ENCODE measurements around the gene CSPG5. TPM values are rescaled to one million over a fixed set of nuclear protein-coding genes. Genes with fewer than 3 reads are reported as not detected.
A peak's percentile ranks its signal among the peaks of the same experiment; 100 is the strongest.

The CSPG5 gene
- total and polyA plus RNA-seq, 4 donors, result 7.7 to 24.9 (median 10.8) TPM

GRCh38 chr3:47556351-47556750 is 22.3 kb downstream of the CSPG5 start:
- no peaks in the 10 kb centered on the region for H3K36me3 ChIP-seq (ENCODE audit: control insufficient read depth in 4 of 4, insufficient read depth in 4 of 4, low read length in 4 of 4)
- ATAC-seq (ENCODE audit: insufficient read depth, low FRiP score) (no peak), DNase-seq (no peak)
- H3K4me3 ChIP-seq, result no peak overlapping the region
- no peak for TF ChIP-seq CTCF (IDR thresholded peaks at IDR 0.05; ENCODE audit: control extremely low read depth, extremely low read depth)
- H3K4me1 ChIP-seq (ENCODE audit: control insufficient read depth in 5 of 5, insufficient read depth in 5 of 5, low read length in 5 of 5), result peaks cover 0 to 3% (median 0%) of the 10 kb centered on the region in 5 donors
- peaks cover 0 to 3% (median 0%) of the 10 kb centered on the region in 4 donors for H3K9me3 ChIP-seq (ENCODE audit: control insufficient read depth in 4 of 4, insufficient read depth in 3 of 4, low read length in 3 of 4)
- H3K9ac ChIP-seq (ENCODE audit: insufficient read depth in 1 of 2, low read length in 2 of 2), result no peak overlapping the region
- WGBS, 2 donors, result 95 to 98% methylated on average over 2 of the region's 2 CpGs
- H3K27me3 ChIP-seq (ENCODE audit: control insufficient read depth in 3 of 3, insufficient read depth in 3 of 3, low read length in 2 of 3), result no peaks in the 10 kb centered on the region
- H3K27ac ChIP-seq (ENCODE audit: low read depth in 1 of 2, low read length in 1 of 2), result no peak overlapping the region

GRCh38 chr3:47554335-47554734 is 24.3 kb downstream of the CSPG5 start:
- no peak overlapping the region for H3K9ac ChIP-seq (ENCODE audit: insufficient read depth in 1 of 2, low read length in 2 of 2)
- ATAC-seq (ENCODE audit: insufficient read depth, low FRiP score) (no peak), DNase-seq (no peak)
- peaks cover 0 to 3% (median 0%) of the 10 kb centered on the region in 5 donors for H3K4me1 ChIP-seq (ENCODE audit: control insufficient read depth in 5 of 5, insufficient read depth in 5 of 5, low read length in 5 of 5)
- peaks cover 0 to 3% (median 0%) of the 10 kb centered on the region in 4 donors for H3K9me3 ChIP-seq (ENCODE audit: control insufficient read depth in 4 of 4, insufficient read depth in 3 of 4, low read length in 3 of 4)
- H3K4me3 ChIP-seq, result no peak overlapping the region
- no peak for TF ChIP-seq CTCF (IDR thresholded peaks at IDR 0.05; ENCODE audit: control extremely low read depth, extremely low read depth)
- no peaks in the 10 kb centered on the region for H3K36me3 ChIP-seq (ENCODE audit: control insufficient read depth in 4 of 4, insufficient read depth in 4 of 4, low read length in 4 of 4)
- H3K27me3 ChIP-seq (ENCODE audit: control insufficient read depth in 3 of 3, insufficient read depth in 3 of 3, low read length in 2 of 3), result no peaks in the 10 kb centered on the region
- 82 to 88% methylated on average over 6 of the region's 6 CpGs for WGBS, 2 donors
- H3K27ac ChIP-seq (ENCODE audit: low read depth in 1 of 2, low read length in 1 of 2), result no peak overlapping the region

GRCh38 chr3:47553407-47553806 is 25.3 kb downstream of the CSPG5 start:
- Histone ChIP-seq H3K9me3 (ENCODE audit: control insufficient read depth in 4 of 4, insufficient read depth in 3 of 4, low read length in 3 of 4) (peaks cover 0 to 3% (median 0%) of the 10 kb centered on the region in 4 donors), H3K27me3 (ENCODE audit: control insufficient read depth in 3 of 3, insufficient read depth in 3 of 3, low read length in 2 of 3) (no peaks in the 10 kb centered on the region), H3K4me3 (no peak overlapping the region), H3K4me1 (ENCODE audit: control insufficient read depth in 5 of 5, insufficient read depth in 5 of 5, low read length in 5 of 5) (peaks cover 0 to 3% (median 0%) of the 10 kb centered on the region in 5 donors), H3K9ac (ENCODE audit: insufficient read depth in 1 of 2, low read length in 2 of 2) (no peak overlapping the region), H3K36me3 (ENCODE audit: control insufficient read depth in 4 of 4, insufficient read depth in 4 of 4, low read length in 4 of 4) (no peaks in the 10 kb centered on the region), H3K27ac (ENCODE audit: low read depth in 1 of 2, low read length in 1 of 2) (no peak overlapping the region)
- DNase-seq (peak; percentile 80 to 91 (median 82)), ATAC-seq (ENCODE audit: insufficient read depth, low FRiP score) (no peak)
- 85 to 88% methylated on average over 7 of the region's 7 CpGs for WGBS, 2 donors
- TF ChIP-seq CTCF (IDR thresholded peaks at IDR 0.05; ENCODE audit: control extremely low read depth, extremely low read depth), result no peak
